Panc1 (cell line): ENCODE data around the gene SLC43A2. TPM values are rescaled to one million over a fixed set of nuclear protein-coding genes. Genes with fewer than 3 reads are reported as not detected.

ENCODE experiments used
- ATAC-seq: fragments of 200-7000 bp; cut with Tn5 transposase; 2 replicates; pipeline ENCODE4 v1.9.1; 2020; ENCODE audit warnings: mild to moderate bottlenecking, moderate library complexity
- BruUV-seq: library from RNA; stranded (reverse); fragments of 400-500 nt; replicated peaks from 2 replicates; lab custom pipeline; 2021; lab: Mats Ljungman, UMichigan
- CTCF ChIA-PET: fragments of 300-600 bp; sonication (Branson Sonifier 250); formaldehyde crosslinking; loops from one replicate; lab custom pipeline; 2022; ENCODE audit warnings: antibody characterized with exemption; lab: Charles Lee
- POLR2A ChIA-PET: fragments of 300-600 bp; sonication (Branson Sonifier 250); formaldehyde crosslinking; loops from one replicate; lab custom pipeline; 2022; ENCODE audit warnings: antibody characterized with exemption; lab: Charles Lee
- DNase-seq: peaks from one replicate; pipeline ENCODE4 v3.0.0-alpha.2; 2010; ENCODE audit warnings: low read depth, low spot score
- H3K27ac ChIP-seq: 2 replicates; pipeline ENCODE4 v1.5.1; 2011; ENCODE audit warnings: mild to moderate bottlenecking, low read length, inconsistent platforms
- H3K27me3 ChIP-seq: fragments of 200-500 bp; sonication (Bioruptor generic); 2 replicates; pipeline ENCODE4 v1.6.0; 2014; ENCODE audit warnings: low read length, inconsistent platforms; ENCODE audit not compliant: control insufficient read depth, insufficient read depth
- H3K36me3 ChIP-seq: fragments of 200-500 bp; sonication (Bioruptor generic); 2 replicates; pipeline ENCODE4 v1.5.1; 2014; ENCODE audit warnings: inconsistent platforms, mild to moderate bottlenecking, low read length, moderate library complexity; ENCODE audit not compliant: control insufficient read depth, insufficient read depth
- H3K4me1 ChIP-seq: 2 replicates; pipeline ENCODE4 v1.5.1; 2011; ENCODE audit warnings: inconsistent platforms, mild to moderate bottlenecking, low read length, moderate library complexity; ENCODE audit not compliant: control insufficient read depth, insufficient read depth
- H3K4me3 ChIP-seq, 2 experiments: 2 replicates each; pipeline ENCODE4 v1.5.1; 2011 to 2012; ENCODE audit warnings: low read depth in 2 of 2, low read length in 2 of 2, mild to moderate bottlenecking in 2 of 2, inconsistent platforms in 1 of 2, moderate library complexity in 1 of 2
- H3K9me3 ChIP-seq: fragments of 200-500 bp; sonication (Bioruptor generic); 2 replicates; pipeline ENCODE4 v1.5.1; 2014; ENCODE audit warnings: low read depth, mild to moderate bottlenecking, inconsistent platforms, low read length, moderate library complexity; ENCODE audit not compliant: control insufficient read depth, insufficient read depth
- POLR2AphosphoS5 ChIP-seq: IDR thresholded peaks from 2 replicates; pipeline ENCODE4 v1.6.1; 2012; ENCODE audit warnings: mild to moderate bottlenecking, low read depth, low read length, moderate library complexity
- REST ChIP-seq, 2 experiments: IDR thresholded peaks; 2 replicates each; pipeline ENCODE4 v1.6.1; 2011 to 2012; ENCODE audit warnings: low read depth in 2 of 2, control low read depth in 1 of 2, low read length in 1 of 2, mild to moderate bottlenecking in 1 of 2, moderate library complexity in 1 of 2; ENCODE audit not compliant: insufficient read depth in 1 of 2
- SIN3A ChIP-seq: IDR thresholded peaks from 2 replicates; pipeline ENCODE4 v1.6.1; 2012; ENCODE audit warnings: low read depth, mild to moderate bottlenecking, low read length, moderate library complexity, borderline replicate concordance; ENCODE audit not compliant: insufficient read depth
- TCF7L2 ChIP-seq: IDR thresholded peaks from 2 replicates; pipeline ENCODE4 v1.6.1; 2011; ENCODE audit warnings: mild to moderate bottlenecking, low read depth, low read length, inconsistent platforms
- in situ Hi-C: cut with HindIII; loops from 2 replicates; pipeline ENCODE4 v1.10.0; 2016; ENCODE audit warnings: low sequenced_read_pairs, low pct_unique_long_range_greater_than_20kb
- intact Hi-C: fragments of 100-400 bp; cut with micrococcal nuclease; formaldehyde crosslinking; loops from one replicate; pipeline ENCODE4 v1.10.0; 2022; ENCODE audit not compliant: unreplicated experiment
- total RNA-seq: library from RNA; stranded (reverse); gene quantifications from one replicate; pipeline ENCODE4 v1.2.1, GENCODE V29; 2021; ENCODE audit not compliant: unreplicated experiment
- TF ChIP-seq, protein P1 (sequence below): fragments of 450-650 bp; IDR thresholded peaks from 2 replicates; pipeline ENCODE4 v1.5.1; 2017; ENCODE audit warnings: mild to moderate bottlenecking

The SLC43A2 gene
- total RNA-seq, 1 experiment from 2014 or later, result 23.3 TPM

GRCh38 chr17:1582374-1582773 is 46.3 kb downstream of the SLC43A2 start:
- ATAC-seq, result no peak
- ChIA-PET CTCF (no interaction called here), POLR2A (no interaction called here)
- in situ Hi-C loops (no loop called here), intact Hi-C loops (no loop called here)
- no peak for DNase-seq
- H3K27me3 ChIP-seq, result no peaks in the 10 kb centered on the region
- BruUV-seq, result no TSS peak
- TF ChIP-seq SIN3A, result no peak
- TF ChIP-seq, protein P1, sequence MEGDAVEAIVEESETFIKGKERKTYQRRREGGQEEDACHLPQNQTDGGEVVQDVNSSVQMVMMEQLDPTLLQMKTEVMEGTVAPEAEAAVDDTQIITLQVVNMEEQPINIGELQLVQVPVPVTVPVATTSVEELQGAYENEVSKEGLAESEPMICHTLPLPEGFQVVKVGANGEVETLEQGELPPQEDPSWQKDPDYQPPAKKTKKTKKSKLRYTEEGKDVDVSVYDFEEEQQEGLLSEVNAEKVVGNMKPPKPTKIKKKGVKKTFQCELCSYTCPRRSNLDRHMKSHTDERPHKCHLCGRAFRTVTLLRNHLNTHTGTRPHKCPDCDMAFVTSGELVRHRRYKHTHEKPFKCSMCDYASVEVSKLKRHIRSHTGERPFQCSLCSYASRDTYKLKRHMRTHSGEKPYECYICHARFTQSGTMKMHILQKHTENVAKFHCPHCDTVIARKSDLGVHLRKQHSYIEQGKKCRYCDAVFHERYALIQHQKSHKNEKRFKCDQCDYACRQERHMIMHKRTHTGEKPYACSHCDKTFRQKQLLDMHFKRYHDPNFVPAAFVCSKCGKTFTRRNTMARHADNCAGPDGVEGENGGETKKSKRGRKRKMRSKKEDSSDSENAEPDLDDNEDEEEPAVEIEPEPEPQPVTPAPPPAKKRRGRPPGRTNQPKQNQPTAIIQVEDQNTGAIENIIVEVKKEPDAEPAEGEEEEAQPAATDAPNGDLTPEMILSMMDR, result no peak
- no peak for TF ChIP-seq TCF7L2
- TF ChIP-seq POLR2AphosphoS5, result no peak
- TF ChIP-seq REST (IDR thresholded peaks at IDR 0.05; ENCODE audit: insufficient read depth in 1 of 2, low read depth in 2 of 2, low read length in 1 of 2), result no peak
- no peak overlapping the region for H3K4me3 ChIP-seq
- no peaks in the 10 kb centered on the region for H3K9me3 ChIP-seq
- H3K4me1 ChIP-seq, result no peaks in the 10 kb centered on the region
- no peaks in the 10 kb centered on the region for H3K36me3 ChIP-seq
- no peak overlapping the region for H3K27ac ChIP-seq

GRCh38 chr17:1580979-1581676 is 47.5 kb downstream of the SLC43A2 start:
- no peaks in the 10 kb centered on the region for H3K4me1 ChIP-seq
- POLR2A ChIA-PET, result no interaction called here
- in situ Hi-C loops (no loop called here), intact Hi-C loops (no loop called here)
- no peaks in the 10 kb centered on the region for H3K27me3 ChIP-seq
- TF ChIP-seq, protein P1, result no peak
- TF ChIP-seq SIN3A (no peak), TCF7L2 (no peak), POLR2AphosphoS5 (no peak), REST (IDR thresholded peaks at IDR 0.05; ENCODE audit: insufficient read depth in 1 of 2, low read depth in 2 of 2, low read length in 1 of 2) (no peak)
- CTCF ChIA-PET, result no interaction called here
- no TSS peak for BruUV-seq
- no peak overlapping the region for H3K27ac ChIP-seq
- DNase-seq, result no peak
- H3K36me3 ChIP-seq, result no peaks in the 10 kb centered on the region
- ATAC-seq, result no peak
- no peaks in the 10 kb centered on the region for H3K9me3 ChIP-seq
- H3K4me3 ChIP-seq, result no peak overlapping the region
